ENCODE measurements around the gene MED9. TPM values are rescaled to one million over a fixed set of nuclear protein-coding genes. Genes with fewer than 3 reads are reported as not detected.
A peak's percentile ranks its signal among the peaks of the same experiment; 100 is the strongest.

Gene MED9
- total RNA-seq, 2 experiments from 2014 or later = 14.9 to 15.0 TPM

- Mint-ChIP-seq H3K4me1 (ENCODE audit: low read depth) (peaks cover 17% of the 10 kb centered on the region), H3K27ac (no peak overlapping the region), H3K9me3 (ENCODE audit: insufficient read depth) (no peaks in the 10 kb centered on the region), H3K27me3 (ENCODE audit: low read depth) (no peaks in the 10 kb centered on the region), H3K36me3 (ENCODE audit: low read depth) (no peaks in the 10 kb centered on the region), H3K4me3 (no peak overlapping the region)
- ATAC-seq (no peak), DNase-seq (no peak)
- ChIA-PET CTCF (interaction anchor here (0.8 kb wide), 1 partner anchor 11 kb away, joined by 3 read pairs; no protein-coding TSS in a partner anchor), POLR2A (interaction anchor here (1.4 kb wide), 1 partner anchor 9 kb away, joined by 3 read pairs; no protein-coding TSS in a partner anchor)
Observed at GRCh38 chr17:17508019-17508535, 31.3 kb downstream of the MED9 start.

GRCh38 chr17:17508646-17509591, 32.1 kb downstream of the MED9 start:
- Mint-ChIP-seq H3K27ac (no peak overlapping the region), H3K27me3 (ENCODE audit: low read depth) (no peaks in the 10 kb centered on the region), H3K36me3 (ENCODE audit: low read depth) (no peaks in the 10 kb centered on the region), H3K4me3 (no peak overlapping the region), H3K9me3 (ENCODE audit: insufficient read depth) (no peaks in the 10 kb centered on the region), H3K4me1 (ENCODE audit: low read depth) (peaks cover 17% of the 10 kb centered on the region)
- ATAC-seq (no peak), DNase-seq (no peak)
- ChIA-PET CTCF (interaction anchor here (1.0 kb wide), 1 partner anchor 12 kb away, joined by 3 read pairs; no protein-coding TSS in a partner anchor), POLR2A (no interaction called here)

GRCh38 chr17:17509601-17510425, 33.0 kb downstream of the MED9 start:
- peaks cover 17% of the 10 kb centered on the region for H3K4me1 Mint-ChIP-seq (ENCODE audit: low read depth)
- ChIA-PET CTCF (interaction anchor here (0.9 to 3.5 kb wide), 3 partner anchors 13 to 59 kb away, joined by 3 to 23 read pairs (median 3); partner anchors contain the start of gene RASD1), POLR2A (no interaction called here)
- no peak for DNase-seq
- ATAC-seq = no peak
- H3K27ac Mint-ChIP-seq = peak overlapping the region; percentile 54
- H3K36me3 Mint-ChIP-seq (ENCODE audit: low read depth) = no peaks in the 10 kb centered on the region
- no peaks in the 10 kb centered on the region for H3K27me3 Mint-ChIP-seq (ENCODE audit: low read depth)
- H3K9me3 Mint-ChIP-seq (ENCODE audit: insufficient read depth) = no peaks in the 10 kb centered on the region
- H3K4me3 Mint-ChIP-seq = no peak overlapping the region

GRCh38 chr17:17510456-17511292, 33.9 kb downstream of the MED9 start:
- no peaks in the 10 kb centered on the region for H3K27me3 Mint-ChIP-seq (ENCODE audit: low read depth)
- POLR2A ChIA-PET = interaction anchor here (1.2 kb wide), 1 partner anchor 122 kb away, joined by 3 read pairs; no protein-coding TSS in a partner anchor
- H3K4me1 Mint-ChIP-seq (ENCODE audit: low read depth) = peaks cover 17% of the 10 kb centered on the region
- H3K4me3 Mint-ChIP-seq = no peak overlapping the region
- peak overlapping the region; percentile 54 for H3K27ac Mint-ChIP-seq
- H3K36me3 Mint-ChIP-seq (ENCODE audit: low read depth) = no peaks in the 10 kb centered on the region
- CTCF ChIA-PET = interaction anchor here (0.9 to 3.5 kb wide), 2 partner anchors 14 to 58 kb away, joined by 3 to 23 read pairs; partner anchors contain the start of gene RASD1
- H3K9me3 Mint-ChIP-seq (ENCODE audit: insufficient read depth) = no peaks in the 10 kb centered on the region
- ATAC-seq (no peak), DNase-seq (no peak)

- no peak overlapping the region for H3K4me3 Mint-ChIP-seq
- peak overlapping the region; percentile 54 for H3K27ac Mint-ChIP-seq
- ChIA-PET CTCF (interaction anchor here (3.5 kb wide), 1 partner anchor 14 kb away, joined by 23 read pairs; the partner anchor contains the start of gene RASD1), POLR2A (interaction anchor here (1.2 kb wide), 1 partner anchor 122 kb away, joined by 3 read pairs; no protein-coding TSS in a partner anchor)
- DNase-seq (no peak), ATAC-seq (no peak)
- no peaks in the 10 kb centered on the region for H3K27me3 Mint-ChIP-seq (ENCODE audit: low read depth)
- H3K9me3 Mint-ChIP-seq (ENCODE audit: insufficient read depth) = no peaks in the 10 kb centered on the region
- H3K36me3 Mint-ChIP-seq (ENCODE audit: low read depth) = no peaks in the 10 kb centered on the region
- H3K4me1 Mint-ChIP-seq (ENCODE audit: low read depth) = peaks cover 17% of the 10 kb centered on the region
Observed at GRCh38 chr17:17511293-17511741, 34.5 kb downstream of the MED9 start.

- DNase-seq (no peak), ATAC-seq (no peak)
- CTCF ChIA-PET = interaction anchor here (3.5 kb wide), 1 partner anchor 15 kb away, joined by 23 read pairs; the partner anchor contains the start of gene RASD1
- H3K36me3 Mint-ChIP-seq (ENCODE audit: low read depth) = no peaks in the 10 kb centered on the region
- H3K27me3 Mint-ChIP-seq (ENCODE audit: low read depth) = no peaks in the 10 kb centered on the region
- peaks cover 17% of the 10 kb centered on the region for H3K4me1 Mint-ChIP-seq (ENCODE audit: low read depth)
- no peak overlapping the region for H3K27ac Mint-ChIP-seq
- POLR2A ChIA-PET = interaction anchor here (1.2 kb wide), 1 partner anchor 121 kb away, joined by 3 read pairs; no protein-coding TSS in a partner anchor
- H3K4me3 Mint-ChIP-seq = no peak overlapping the region
- no peaks in the 10 kb centered on the region for H3K9me3 Mint-ChIP-seq (ENCODE audit: insufficient read depth)
Observed at GRCh38 chr17:17511881-17512858, 35.4 kb downstream of the MED9 start.

GRCh38 chr17:17512866-17513265, 36.1 kb downstream of the MED9 start:
- Mint-ChIP-seq H3K4me3 (no peak overlapping the region), H3K27me3 (ENCODE audit: low read depth) (no peaks in the 10 kb centered on the region), H3K9me3 (ENCODE audit: insufficient read depth) (no peaks in the 10 kb centered on the region), H3K36me3 (ENCODE audit: low read depth) (no peaks in the 10 kb centered on the region), H3K27ac (no peak overlapping the region), H3K4me1 (ENCODE audit: low read depth) (peaks cover 17% of the 10 kb centered on the region)
- no peak for DNase-seq
- no peak for ATAC-seq
- ChIA-PET CTCF (interaction anchor here (3.5 kb wide), 1 partner anchor 16 kb away, joined by 23 read pairs; the partner anchor contains the start of gene RASD1), POLR2A (no interaction called here)

- no peak overlapping the region for H3K27ac Mint-ChIP-seq
- no peaks in the 10 kb centered on the region for H3K36me3 Mint-ChIP-seq (ENCODE audit: low read depth)
- ChIA-PET POLR2A (no interaction called here), CTCF (no interaction called here)
- peaks cover 17% of the 10 kb centered on the region for H3K4me1 Mint-ChIP-seq (ENCODE audit: low read depth)
- no peaks in the 10 kb centered on the region for H3K27me3 Mint-ChIP-seq (ENCODE audit: low read depth)
- no peak overlapping the region for H3K4me3 Mint-ChIP-seq
- no peaks in the 10 kb centered on the region for H3K9me3 Mint-ChIP-seq (ENCODE audit: insufficient read depth)
- DNase-seq (no peak), ATAC-seq (no peak)
Observed at GRCh38 chr17:17513626-17514025, 36.8 kb downstream of the MED9 start.

- ATAC-seq = no peak
- ChIA-PET POLR2A (no interaction called here), CTCF (no interaction called here)
- DNase-seq = no peak
- no peaks in the 10 kb centered on the region for H3K27me3 Mint-ChIP-seq (ENCODE audit: low read depth)
- H3K9me3 Mint-ChIP-seq (ENCODE audit: insufficient read depth) = no peaks in the 10 kb centered on the region
- no peak overlapping the region for H3K4me3 Mint-ChIP-seq
- peaks cover 17% of the 10 kb centered on the region for H3K4me1 Mint-ChIP-seq (ENCODE audit: low read depth)
- H3K36me3 Mint-ChIP-seq (ENCODE audit: low read depth) = no peaks in the 10 kb centered on the region
- H3K27ac Mint-ChIP-seq = no peak overlapping the region
Observed at GRCh38 chr17:17514361-17514992, 37.7 kb downstream of the MED9 start.
